ENCODE measurements around the gene ECSIT.

- no peak for TF ChIP-seq POLR2A (IDR thresholded peaks at IDR 0.05)
- TF ChIP-seq, protein P1, sequence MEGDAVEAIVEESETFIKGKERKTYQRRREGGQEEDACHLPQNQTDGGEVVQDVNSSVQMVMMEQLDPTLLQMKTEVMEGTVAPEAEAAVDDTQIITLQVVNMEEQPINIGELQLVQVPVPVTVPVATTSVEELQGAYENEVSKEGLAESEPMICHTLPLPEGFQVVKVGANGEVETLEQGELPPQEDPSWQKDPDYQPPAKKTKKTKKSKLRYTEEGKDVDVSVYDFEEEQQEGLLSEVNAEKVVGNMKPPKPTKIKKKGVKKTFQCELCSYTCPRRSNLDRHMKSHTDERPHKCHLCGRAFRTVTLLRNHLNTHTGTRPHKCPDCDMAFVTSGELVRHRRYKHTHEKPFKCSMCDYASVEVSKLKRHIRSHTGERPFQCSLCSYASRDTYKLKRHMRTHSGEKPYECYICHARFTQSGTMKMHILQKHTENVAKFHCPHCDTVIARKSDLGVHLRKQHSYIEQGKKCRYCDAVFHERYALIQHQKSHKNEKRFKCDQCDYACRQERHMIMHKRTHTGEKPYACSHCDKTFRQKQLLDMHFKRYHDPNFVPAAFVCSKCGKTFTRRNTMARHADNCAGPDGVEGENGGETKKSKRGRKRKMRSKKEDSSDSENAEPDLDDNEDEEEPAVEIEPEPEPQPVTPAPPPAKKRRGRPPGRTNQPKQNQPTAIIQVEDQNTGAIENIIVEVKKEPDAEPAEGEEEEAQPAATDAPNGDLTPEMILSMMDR (IDR thresholded peaks at IDR 0.05), result no peak
Observed at GRCh38 chr19:11552666-11553372, 23.9 kb upstream of the ECSIT start.

All from suprapubic skin (tissue), 3 donors.